WTC11 (cell line): ENCODE results near the gene MAP3K1. TPM values are rescaled to one million over a fixed set of nuclear protein-coding genes. Genes with fewer than 3 reads are reported as not detected.

Source experiments
- ATAC-seq: fragments of 200-7000 bp; cut with Tn5 transposase; 2 replicates; pipeline ENCODE4 v1.10.0; 2021; ENCODE audit warnings: mild to moderate bottlenecking, moderate library complexity
- CTCF ChIA-PET: fragments of 300-600 bp; sonication (Branson Sonifier 250); formaldehyde crosslinking; loops from one replicate; lab custom pipeline; 2021; ENCODE audit warnings: antibody characterized with exemption; lab: Charles Lee
- POLR2A ChIA-PET: fragments of 350-600 bp; sonication (Branson Sonifier 250); formaldehyde crosslinking; loops from one replicate; lab custom pipeline; 2021; ENCODE audit warnings: antibody characterized with exemption; lab: Charles Lee
- DNase-seq: peaks from one replicate; pipeline ENCODE4 v3.0.0; 2021; ENCODE audit warnings: low spot score
- H3K27ac Mint-ChIP-seq: 2 replicates; pipeline ENCODE4 v1.8.0; 2021; ENCODE audit warnings: mixed read lengths
- H3K27me3 Mint-ChIP-seq: 2 replicates; pipeline ENCODE4 v1.8.0; 2021; ENCODE audit warnings: low read depth, mild to moderate bottlenecking, moderate library complexity, mixed read lengths
- H3K36me3 Mint-ChIP-seq: 2 replicates; pipeline ENCODE4 v1.8.0; 2021; ENCODE audit warnings: mixed read lengths
- H3K4me1 Mint-ChIP-seq: 2 replicates; pipeline ENCODE4 v1.8.0; 2022; ENCODE audit warnings: mixed read lengths
- H3K4me3 Mint-ChIP-seq: 2 replicates; pipeline ENCODE4 v1.8.0; 2021; ENCODE audit warnings: mild to moderate bottlenecking, moderate library complexity, mixed read lengths
- H3K9me3 Mint-ChIP-seq: 2 replicates; pipeline ENCODE4 v1.8.0; 2021; ENCODE audit warnings: mixed read lengths
- ATF2 ChIP-seq: sonication (generic); formaldehyde crosslinking; IDR thresholded peaks from 2 replicates; pipeline ENCODE4 v1.8.1; 2022; ENCODE audit warnings: low read depth, missing genetic modification reagents, borderline replicate concordance
- CREB1 ChIP-seq: sonication (generic); formaldehyde crosslinking; IDR thresholded peaks from 2 replicates; pipeline ENCODE4 v1.8.0; 2023; ENCODE audit warnings: mild to moderate bottlenecking, missing genetic modification reagents
- E2F5 ChIP-seq: sonication (generic); formaldehyde crosslinking; IDR thresholded peaks from 2 replicates; pipeline ENCODE4 v1.8.1; 2022; ENCODE audit warnings: mild to moderate bottlenecking, moderate library complexity, missing genetic modification reagents
- ERG ChIP-seq: fragments of 250-450 bp; sonication (Bioruptor Pico); IDR thresholded peaks from 2 replicates; pipeline ENCODE4 v1.8.0; 2021; ENCODE audit warnings: mild to moderate bottlenecking
- GRHL2 ChIP-seq: fragments of 250-450 bp; sonication (Bioruptor Pico); IDR thresholded peaks from 2 replicates; pipeline ENCODE4 v1.8.0; 2022; ENCODE audit warnings: mild to moderate bottlenecking, moderate library complexity; ENCODE audit not compliant: insufficient replicate concordance, severe bottlenecking
- IRF1 ChIP-seq: sonication (generic); formaldehyde crosslinking; IDR thresholded peaks from 2 replicates; pipeline ENCODE4 v1.8.0; 2023; ENCODE audit warnings: missing genetic modification reagents
- JUN ChIP-seq: sonication (generic); formaldehyde crosslinking; IDR thresholded peaks from 2 replicates; pipeline ENCODE4 v1.8.0; 2023; ENCODE audit warnings: mild to moderate bottlenecking, missing genetic modification reagents
- KAT7 ChIP-seq: sonication (generic); formaldehyde crosslinking; IDR thresholded peaks from 2 replicates; pipeline ENCODE4 v1.8.1; 2023; ENCODE audit warnings: missing genetic modification reagents, mild to moderate bottlenecking, borderline replicate concordance
- MXD4 ChIP-seq: fragments of 250-450 bp; sonication (Bioruptor Pico); IDR thresholded peaks from 2 replicates; pipeline ENCODE4 v1.8.0; 2021; ENCODE audit warnings: mild to moderate bottlenecking, moderate library complexity, borderline replicate concordance
- PRRX2 ChIP-seq: fragments of 250-450 bp; sonication (Bioruptor Pico); IDR thresholded peaks from 2 replicates; pipeline ENCODE4 v1.8.0; 2021; ENCODE audit warnings: mild to moderate bottlenecking
- SMAD4 ChIP-seq: sonication (generic); formaldehyde crosslinking; IDR thresholded peaks from 2 replicates; pipeline ENCODE4 v1.8.0; 2022; ENCODE audit warnings: mild to moderate bottlenecking, missing genetic modification reagents
- SOX15 ChIP-seq: fragments of 250-450 bp; sonication (Bioruptor Pico); IDR thresholded peaks from 2 replicates; pipeline ENCODE4 v1.9.0; 2021; ENCODE audit warnings: mild to moderate bottlenecking
- SP1 ChIP-seq: sonication (generic); formaldehyde crosslinking; conservative IDR thresholded peaks from 2 replicates; pipeline ENCODE4 v1.8.1; 2022; ENCODE audit warnings: missing genetic modification reagents
- TCF7 ChIP-seq: sonication (generic); formaldehyde crosslinking; IDR thresholded peaks from 2 replicates; pipeline ENCODE4 v1.8.0; 2022; ENCODE audit warnings: mild to moderate bottlenecking, low read depth, missing genetic modification reagents, moderate library complexity
- TEAD4 ChIP-seq: sonication (generic); formaldehyde crosslinking; IDR thresholded peaks from 2 replicates; pipeline ENCODE4 v1.8.0; 2022; ENCODE audit warnings: mild to moderate bottlenecking, missing genetic modification reagents
- USF1 ChIP-seq: sonication (generic); formaldehyde crosslinking; IDR thresholded peaks from 2 replicates; pipeline ENCODE4 v1.8.0; 2022; ENCODE audit warnings: mild to moderate bottlenecking, missing genetic modification reagents
- ZNF138 ChIP-seq: sonication (generic); formaldehyde crosslinking; conservative IDR thresholded peaks from 2 replicates; pipeline ENCODE4 v1.8.1; 2022; ENCODE audit warnings: mild to moderate bottlenecking, moderate library complexity, missing genetic modification reagents
- ZNF396 ChIP-seq: fragments of 250-450 bp; sonication (Bioruptor Pico); IDR thresholded peaks from 2 replicates; pipeline ENCODE4 v1.8.0; 2021; ENCODE audit warnings: mild to moderate bottlenecking, moderate library complexity, borderline replicate concordance
- total RNA-seq: library from RNA; stranded (reverse); gene quantifications from 3 replicates; pipeline ENCODE4 v1.2.3, GENCODE V29; 2021

MAP3K1 gene
- total RNA-seq, 1 experiment from 2014 or later = 16.3 TPM

- POLR2A ChIA-PET = no interaction called here
- H3K4me3 Mint-ChIP-seq = no peak overlapping the region
- no peaks in the 10 kb centered on the region for H3K9me3 Mint-ChIP-seq
- no peak overlapping the region for H3K27ac Mint-ChIP-seq
- CTCF ChIA-PET = interaction anchor here (0.7 to 1.3 kb wide), 3 partner anchors 25 to 113 kb away, joined by 3 read pairs; no protein-coding TSS in a partner anchor
- H3K36me3 Mint-ChIP-seq = no peaks in the 10 kb centered on the region
- H3K4me1 Mint-ChIP-seq = 0 out of 2 replicates have a peak, but pooled peaks cover 3% of the 10 kb centered on the region
- DNase-seq (peak; percentile 14), ATAC-seq (no peak)
- TF ChIP-seq MXD4 (no peak), ERG (CRISPR knock-in tag) (no peak), TCF7 (CRISPR knock-in tag) (no peak), USF1 (CRISPR knock-in tag) (no peak), IRF1 (CRISPR knock-in tag) (no peak)
- H3K27me3 Mint-ChIP-seq = no peaks in the 10 kb centered on the region; the same call in 1 of the 2 replicates
Observed at GRCh38 chr5:56802205-56802604, 13.1 kb upstream of the MAP3K1 start.

GRCh38 chr5:56803025-56803424 lies 12.3 kb upstream of the MAP3K1 start:
- H3K36me3 Mint-ChIP-seq = no peaks in the 10 kb centered on the region
- TF ChIP-seq JUN (CRISPR knock-in tag) (no peak), ZNF396 (CRISPR knock-in tag) (no peak), ERG (CRISPR knock-in tag) (no peak), TEAD4 (CRISPR knock-in tag) (no peak), MXD4 (no peak), ATF2 (no peak), PRRX2 (CRISPR knock-in tag) (no peak), SP1 (CRISPR knock-in tag) (no peak), GRHL2 (CRISPR knock-in tag) (no peak), E2F5 (no peak), KAT7 (CRISPR knock-in tag) (no peak), ZNF138 (CRISPR knock-in tag) (no peak), CREB1 (no peak), SOX15 (no peak), SMAD4 (CRISPR knock-in tag) (no peak)
- no peak overlapping the region for H3K27ac Mint-ChIP-seq
- H3K4me1 Mint-ChIP-seq = 0 out of 2 replicates have a peak, but pooled peaks cover 3% of the 10 kb centered on the region
- ChIA-PET POLR2A (no interaction called here), CTCF (interaction anchor here (1.2 to 1.3 kb wide), 2 partner anchors 24 to 34 kb away, joined by 3 read pairs; no protein-coding TSS in a partner anchor)
- DNase-seq (no peak), ATAC-seq (no peak)
- no peak overlapping the region for H3K4me3 Mint-ChIP-seq
- no peaks in the 10 kb centered on the region; the same call in 1 of the 2 replicates for H3K27me3 Mint-ChIP-seq
- no peaks in the 10 kb centered on the region for H3K9me3 Mint-ChIP-seq
